ENCODE data around the gene DHTKD1. TPM values are rescaled to one million over a fixed set of nuclear protein-coding genes. Genes with fewer than 3 reads are reported as not detected.
"Not testable (repeated sequence)": the region's sequence is repeated elsewhere in the genome, so short reads cannot be mapped to it uniquely, and the experiment has no call there.

DHTKD1 gene
- total RNA-seq, 2 experiments from 2014 or later: 16.9 to 17.8 TPM

- CTCF ChIA-PET: no interaction called here
- no peak overlapping the region for H3K27ac Mint-ChIP-seq
- no peaks in the 10 kb centered on the region for H3K9me3 Mint-ChIP-seq
- POLR2A ChIA-PET: no interaction called here
- no peak overlapping the region for H3K4me3 Mint-ChIP-seq
- H3K4me1 Mint-ChIP-seq: no peaks in the 10 kb centered on the region
- H3K27me3 Mint-ChIP-seq: no peaks in the 10 kb centered on the region
- DNase-seq: no peak
- peaks cover 62% of the 10 kb centered on the region for H3K36me3 Mint-ChIP-seq (ENCODE audit: low read depth)
These were observed 96.3 kb downstream of the DHTKD1 start for GRCh38 chr10:12165036-12165435.

- Mint-ChIP-seq H3K4me1 (no peaks in the 10 kb centered on the region), H3K4me3 (no peak overlapping the region), H3K9me3 (no peaks in the 10 kb centered on the region), H3K27ac (no peak overlapping the region), H3K36me3 (ENCODE audit: low read depth) (peaks cover 64% of the 10 kb centered on the region), H3K27me3 (no peaks in the 10 kb centered on the region)
- DNase-seq: no peak
- ChIA-PET POLR2A (no interaction called here), CTCF (interaction anchor here (1.0 kb wide), 1 partner anchor 48 kb away, joined by 5 read pairs; no protein-coding TSS in a partner anchor)
These were observed 97.4 kb downstream of the DHTKD1 start for GRCh38 chr10:12165999-12166775.

GRCh38 chr10:12171512-12171911 is 102.8 kb downstream of the DHTKD1 start:
- DNase-seq, H3K4me3 Mint-ChIP-seq, H3K9me3 Mint-ChIP-seq, H3K4me1 Mint-ChIP-seq, H3K27me3 Mint-ChIP-seq, CTCF ChIA-PET, H3K27ac Mint-ChIP-seq, POLR2A ChIA-PET: not testable (repeated sequence)
- peaks cover 59% of the 10 kb centered on the region for H3K36me3 Mint-ChIP-seq (ENCODE audit: low read depth)

Other genes starting within 250 kb of the DHTKD1 start
- gene PROSER2, start 245.6 kb upstream of the DHTKD1 start, total RNA-seq: under 1 TPM; 0.28 to 0.30 TPM
- gene UPF2, start 26.1 kb upstream of the DHTKD1 start, total RNA-seq: 10 to 100 TPM; 26.7 to 28.5 TPM
- 10 to 100 TPM; 11.7 to 12.8 TPM for gene SEC61A2, start 60.7 kb downstream of the DHTKD1 start, total RNA-seq
- 10 to 100 TPM; 91.6 to 91.7 TPM for gene NUDT5, start 126.9 kb downstream of the DHTKD1 start, total RNA-seq
- 10 to 100 TPM; 89.5 to 95.1 TPM for gene CDC123, start 127.2 kb downstream of the DHTKD1 start, total RNA-seq

All from activated CD4-positive, alpha-beta memory T cell treated with anti-CD3 and anti-CD28 coated beads, Interleukin-2, amount 10 ng/mL, durations not matched to agents 7 days and 5 days (primary cell).